Tibial artery (tissue), 4 donors: ENCODE data around the gene OR5L1.

Experiments used
- DNase-seq, 2 donors: peaks; one replicate each; pipeline ENCODE4 v3.0.0-alpha.2; 2019
- H3K27ac ChIP-seq, 2 donors: fragments of 200-600 bp; sonication (generic) in 1 of 2; 1 replicate in 1 of 2; 2 replicates in 1 of 2; pipeline ENCODE4 v1.5.1; 2018 to 2019; ENCODE audit warnings: mild to moderate bottlenecking in 1 of 2
- H3K27me3 ChIP-seq, 2 donors: fragments of 200-600 bp; sonication (generic) in 1 of 2; one replicate each; pipeline versions ENCODE4 v1.5.1 to v1.6.0; 2016 to 2019
- H3K36me3 ChIP-seq, 3 donors: fragments of 200-600 bp; sonication (generic) in 2 of 3; one replicate each; pipeline ENCODE4 v1.5.1; 2016 to 2019; ENCODE audit warnings: mild to moderate bottlenecking in 2 of 3
- H3K4me1 ChIP-seq, 4 donors: fragments of 200-600 bp; sonication (generic) in 2 of 4; 1 replicate in 3 of 4; 2 replicates in 1 of 4; pipeline ENCODE4 v1.5.1; 2016 to 2019
- H3K4me3 ChIP-seq, 2 donors: fragments of 200-600 bp; sonication (generic) in 1 of 2; 1 replicate in 1 of 2; 2 replicates in 1 of 2; pipeline ENCODE4 v1.5.1; 2018 to 2019; ENCODE audit warnings: mild to moderate bottlenecking in 2 of 2
- H3K9me3 ChIP-seq, 3 donors: fragments of 200-600 bp; sonication (generic) in 1 of 3; one replicate each; pipeline ENCODE4 v1.5.1; 2016 to 2019
- CTCF ChIP-seq, 2 experiments: fragments of 200-600 bp in 1 of 2; fragments of 450-650 bp in 1 of 2; IDR thresholded peaks; one replicate each; pipeline ENCODE4 v1.5.1; 2017 to 2019; ENCODE audit warnings: antibody characterized with exemption in 2 of 2, mild to moderate bottlenecking in 1 of 2, moderate library complexity in 1 of 2
- intact Hi-C: fragments of 100-400 bp; cut with DNase I; formaldehyde crosslinking; loops from one replicate; pipeline ENCODE4 v1.15.0; 2023; ENCODE audit warnings: low total_unique reads

OR5L1 gene

GRCh38 chr11:55819330-55819729, 8.2 kb downstream of the OR5L1 start, which contains the start of gene OR5D18:
TSS of gene OR5D18 (plus strand) at chr11:55819630. CDS start at chr11:55819630, 0 bp downstream.
- no peak for TF ChIP-seq CTCF (IDR thresholded peaks at IDR 0.05)
- intact Hi-C loops = no loop called here

GRCh38 chr11:55826919-55827318, 15.8 kb downstream of the OR5L1 start, which contains the start of gene OR5L2:
TSS of gene OR5L2 (plus strand) at chr11:55827219. CDS start at chr11:55827219, 0 bp downstream.
- H3K27ac ChIP-seq = no peak within 1 kb of the TSS
- H3K27me3 ChIP-seq = no peaks in the 10 kb centered on the region
- no peak within 1 kb of the TSS for H3K4me3 ChIP-seq
- H3K36me3 ChIP-seq = no peaks in the 10 kb centered on the region
- no peaks in the 10 kb centered on the region for H3K9me3 ChIP-seq
- no peak for DNase-seq
- TF ChIP-seq CTCF (IDR thresholded peaks at IDR 0.05) = no peak
- intact Hi-C loops = no loop called here
- no peaks in the 10 kb centered on the region for H3K4me1 ChIP-seq

More at GRCh38 chr11:55819330-55819729, 8.2 kb downstream of the OR5L1 start, which contains the start of gene OR5D18:
- Histone ChIP-seq H3K9me3 (no peaks in the 10 kb centered on the region), H3K4me1 (no peaks in the 10 kb centered on the region), H3K27ac (no peak within 1 kb of the TSS), H3K4me3 (no peak within 1 kb of the TSS), H3K27me3 (no peaks in the 10 kb centered on the region), H3K36me3 (no peaks in the 10 kb centered on the region)
- DNase-seq = no peak

GRCh38 chr11:55838452-55838851, 27.3 kb downstream of the OR5L1 start, which contains the start of gene OR5D16:
TSS of gene OR5D16 (plus strand) at chr11:55838752. CDS start at chr11:55838752, 0 bp downstream.
- Histone ChIP-seq H3K36me3 (no peaks in the 10 kb centered on the region), H3K27me3 (no peaks in the 10 kb centered on the region), H3K9me3 (no peaks in the 10 kb centered on the region), H3K4me3 (no peak within 1 kb of the TSS), H3K27ac (no peak within 1 kb of the TSS), H3K4me1 (no peaks in the 10 kb centered on the region)
- intact Hi-C loops = no loop called here
- no peak for TF ChIP-seq CTCF (IDR thresholded peaks at IDR 0.05)
- DNase-seq = no peak

- no peaks in the 10 kb centered on the region for H3K27me3 ChIP-seq
- DNase-seq = no peak
- H3K36me3 ChIP-seq = no peaks in the 10 kb centered on the region
- H3K27ac ChIP-seq = no peak overlapping the region
- no peak for TF ChIP-seq CTCF (IDR thresholded peaks at IDR 0.05)
- H3K9me3 ChIP-seq = no peaks in the 10 kb centered on the region
- no peaks in the 10 kb centered on the region for H3K4me1 ChIP-seq
- intact Hi-C loops = no loop called here
- H3K4me3 ChIP-seq = no peak overlapping the region
These were observed 36.3 kb downstream of the OR5L1 start for GRCh38 chr11:55847453-55847852.

GRCh38 chr11:55849037-55849436, 37.9 kb downstream of the OR5L1 start:
- Histone ChIP-seq H3K36me3 (no peaks in the 10 kb centered on the region), H3K27me3 (no peaks in the 10 kb centered on the region), H3K27ac (no peak overlapping the region), H3K9me3 (no peaks in the 10 kb centered on the region), H3K4me3 (no peak overlapping the region), H3K4me1 (no peaks in the 10 kb centered on the region)
- no peak for TF ChIP-seq CTCF (IDR thresholded peaks at IDR 0.05)
- intact Hi-C loops = no loop called here
- DNase-seq = no peak

GRCh38 chr11:55852141-55852540, 41.0 kb downstream of the OR5L1 start:
- DNase-seq = no peak
- no peak overlapping the region for H3K27ac ChIP-seq
- H3K4me3 ChIP-seq = no peak overlapping the region
- no peaks in the 10 kb centered on the region for H3K9me3 ChIP-seq
- intact Hi-C loops = no loop called here
- no peak for TF ChIP-seq CTCF (IDR thresholded peaks at IDR 0.05)
- H3K4me1 ChIP-seq = no peaks in the 10 kb centered on the region
- no peaks in the 10 kb centered on the region for H3K27me3 ChIP-seq
- H3K36me3 ChIP-seq = no peaks in the 10 kb centered on the region
